ENCODE results near the gene CNTNAP2.
"Not testable (repeated sequence)": the region's sequence is repeated elsewhere in the genome, so short reads cannot be mapped to it uniquely, and the experiment has no call there.

CNTNAP2 gene

GRCh38 chr7:146146831-146147486 is 30.4 kb downstream of the CNTNAP2 start:
- DNase-seq (ENCODE audit: low read depth in 2 of 3, low spot score in 2 of 3): no peak

GRCh38 chr7:146150153-146150552 is 33.6 kb downstream of the CNTNAP2 start:
- DNase-seq (ENCODE audit: low read depth in 2 of 3, low spot score in 2 of 3): no peak

DNA sequence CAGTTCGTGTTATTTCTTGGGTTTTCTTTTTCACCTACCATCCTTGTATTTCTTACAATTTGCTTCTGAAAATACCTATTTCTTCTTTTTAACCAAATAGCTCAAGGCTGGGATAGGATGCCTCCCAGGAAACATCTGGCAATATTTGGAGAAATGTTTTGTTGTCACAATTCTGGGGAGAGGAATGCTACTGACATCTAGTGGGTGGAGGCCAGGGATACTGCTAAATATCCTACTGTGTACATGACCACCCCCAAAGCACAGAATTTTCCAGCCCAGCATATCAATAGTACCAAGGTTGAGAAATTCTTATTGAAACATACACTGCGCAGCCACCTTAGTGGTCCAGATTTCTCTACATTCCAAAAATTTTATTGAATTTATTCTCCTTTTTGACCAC is 55.5 kb downstream of the CNTNAP2 start:
- DNase-seq (ENCODE audit: low read depth in 2 of 3, low spot score in 2 of 3): no peak

DNA sequence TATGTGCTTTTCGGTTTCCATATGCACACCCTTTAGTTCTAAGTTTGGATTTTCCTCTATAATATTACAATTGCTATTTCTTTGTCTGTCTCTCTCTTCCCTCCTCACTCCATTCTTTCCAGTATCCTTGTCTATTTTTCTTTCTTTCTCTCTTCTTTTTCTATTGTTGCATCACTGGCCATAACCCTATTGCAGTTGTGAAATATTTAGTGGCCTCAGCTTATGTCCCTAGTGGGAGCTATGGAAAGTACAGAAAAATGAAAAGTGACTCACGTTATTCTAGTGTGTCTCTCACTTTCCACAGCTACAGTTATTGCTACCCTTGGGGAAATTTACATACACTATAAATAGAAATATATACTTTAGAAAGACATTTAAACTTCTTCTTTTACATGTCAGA is 59.1 kb downstream of the CNTNAP2 start:
- DNase-seq (ENCODE audit: low read depth in 2 of 3, low spot score in 2 of 3): no peak

DNA sequence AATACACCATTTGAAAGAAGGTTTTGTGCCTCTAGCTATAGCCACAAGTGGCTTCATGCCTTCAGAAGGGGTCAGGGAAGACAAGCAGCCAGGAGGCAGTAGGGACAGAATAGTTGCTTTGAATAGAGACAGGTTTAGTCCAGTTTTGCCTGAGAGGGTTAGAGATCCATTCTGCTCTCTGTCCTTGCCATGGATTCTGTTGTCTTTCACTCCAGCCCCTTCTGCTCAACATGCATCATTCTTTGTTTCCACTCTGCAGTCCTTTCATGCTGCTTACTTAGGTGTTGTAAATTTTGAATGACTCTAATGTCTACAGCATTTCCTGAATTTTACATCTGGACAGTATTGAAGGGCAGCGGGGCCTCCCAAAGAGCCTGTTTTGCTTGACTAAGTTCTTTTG is 60.3 kb downstream of the CNTNAP2 start:
- no peak for DNase-seq (ENCODE audit: low read depth in 2 of 3, low spot score in 2 of 3)

- no peak for DNase-seq (ENCODE audit: low read depth in 2 of 3, low spot score in 2 of 3)
Measured at GRCh38 chr7:146177301-146177700, 60.7 kb downstream of the CNTNAP2 start.

DNA sequence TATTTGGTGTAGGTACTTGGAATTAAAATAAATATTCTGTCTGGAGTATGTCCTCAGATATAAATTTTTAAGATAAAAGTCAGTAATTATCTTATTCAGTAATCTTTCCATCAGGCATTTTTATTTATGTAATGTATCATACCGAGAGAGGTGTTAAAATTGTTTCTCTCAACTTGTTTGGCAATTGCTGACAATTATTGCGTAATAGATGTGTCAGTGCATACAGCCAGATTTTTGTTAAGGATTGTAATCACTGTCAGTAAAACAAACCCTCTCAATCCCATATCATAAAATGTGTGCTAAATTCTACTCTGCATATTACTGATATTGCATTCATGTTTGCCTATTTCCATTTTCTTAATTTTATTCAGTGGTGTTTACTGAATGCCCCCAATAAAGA is 69.2 kb downstream of the CNTNAP2 start:
- DNase-seq (ENCODE audit: low read depth in 2 of 3, low spot score in 2 of 3): no peak

GRCh38 chr7:146191428-146191827 is 74.8 kb downstream of the CNTNAP2 start:
- DNase-seq (ENCODE audit: low read depth in 2 of 3, low spot score in 2 of 3): not testable (repeated sequence)

- no peak for DNase-seq (ENCODE audit: low read depth in 2 of 3, low spot score in 2 of 3)
Measured at GRCh38 chr7:146201945-146202344, 85.3 kb downstream of the CNTNAP2 start.

DNA sequence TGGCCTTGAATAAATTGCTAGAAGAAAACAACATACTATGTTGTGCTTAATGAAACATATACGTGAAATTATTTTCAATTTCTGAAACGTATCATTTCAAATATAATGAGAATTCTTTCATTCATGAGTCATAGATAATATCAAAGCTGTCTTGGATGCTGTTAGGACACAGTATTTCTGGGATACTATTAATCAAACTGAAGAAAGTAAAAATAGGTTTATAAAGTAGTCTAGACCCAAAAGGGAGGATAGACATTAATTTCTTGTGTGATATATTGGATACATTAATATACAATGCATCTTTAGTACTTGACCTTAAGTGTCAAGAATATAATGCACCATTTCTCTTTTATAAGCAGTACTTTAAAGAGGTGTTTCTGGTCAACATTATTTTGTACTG is 89.7 kb downstream of the CNTNAP2 start:
- no peak for DNase-seq (ENCODE audit: low read depth in 2 of 3, low spot score in 2 of 3)

DNA sequence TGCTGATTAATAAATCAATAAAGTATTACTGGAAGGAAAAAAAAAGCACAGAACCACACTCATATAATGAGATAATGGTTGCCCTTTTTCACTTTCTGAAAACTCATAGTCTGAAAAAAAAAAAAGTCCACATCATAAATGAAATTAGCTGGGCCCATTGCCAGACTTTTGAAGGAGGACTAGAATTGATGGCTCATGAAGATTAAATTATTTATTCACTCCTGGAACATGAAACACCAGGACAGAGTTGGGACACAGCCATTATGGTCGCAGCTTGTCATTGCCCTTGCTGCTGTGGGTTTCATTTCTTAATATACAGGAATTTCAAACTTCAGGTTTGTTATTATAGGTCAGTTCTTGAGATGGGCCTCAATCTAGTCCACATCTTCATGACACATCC is 91.9 kb downstream of the CNTNAP2 start:
- no peak for DNase-seq (ENCODE audit: low read depth in 2 of 3, low spot score in 2 of 3)

DNA sequence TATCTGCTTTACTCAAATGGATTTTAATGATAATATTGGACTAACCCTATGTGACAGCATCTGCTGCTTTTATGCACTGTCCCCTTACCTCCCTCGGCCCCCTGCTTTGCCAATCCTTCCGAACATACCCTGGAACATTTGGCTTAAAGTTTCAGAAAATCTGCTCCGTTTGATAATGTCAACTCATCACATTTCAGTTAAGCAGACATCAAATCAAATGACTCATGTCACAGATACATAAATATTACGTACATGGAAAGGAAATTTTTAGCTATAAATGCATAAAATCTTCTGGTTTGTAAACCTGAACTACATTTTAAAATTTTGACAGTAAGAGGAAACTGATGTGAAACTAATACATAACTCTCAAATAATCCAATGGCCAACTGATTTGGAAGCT is 98.2 kb downstream of the CNTNAP2 start:
- no peak for DNase-seq (ENCODE audit: low read depth in 2 of 3, low spot score in 2 of 3)

GRCh38 chr7:146216396-146217041 is 99.9 kb downstream of the CNTNAP2 start:
- no peak for DNase-seq (ENCODE audit: low read depth in 2 of 3, low spot score in 2 of 3)

- no peak for DNase-seq (ENCODE audit: low read depth in 2 of 3, low spot score in 2 of 3)
Measured at GRCh38 chr7:146223851-146224250, 107.2 kb downstream of the CNTNAP2 start.

GRCh38 chr7:146232604-146233003 is 116.0 kb downstream of the CNTNAP2 start:
- no peak for DNase-seq (ENCODE audit: low read depth in 2 of 3, low spot score in 2 of 3)

GRCh38 chr7:146235195-146235594 is 118.6 kb downstream of the CNTNAP2 start:
- DNase-seq (ENCODE audit: low read depth in 2 of 3, low spot score in 2 of 3): no peak

DNA sequence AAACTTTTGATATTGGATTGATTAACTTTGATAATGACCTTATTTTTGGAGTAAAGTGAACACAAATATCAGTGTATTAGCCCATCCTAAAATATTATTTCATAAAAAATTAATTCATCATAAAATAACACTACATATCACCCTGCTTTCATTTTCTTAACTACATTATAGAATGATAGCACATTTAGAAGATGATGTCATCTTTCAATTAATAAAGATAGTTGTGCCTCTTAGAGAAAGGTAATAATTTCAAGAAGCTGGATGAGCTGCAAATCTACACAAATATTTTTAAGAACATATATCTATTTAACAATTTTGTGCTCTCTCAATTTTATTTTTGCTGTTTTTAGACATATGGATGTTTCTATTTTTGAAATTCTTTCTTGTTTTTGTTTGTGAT is 126.1 kb downstream of the CNTNAP2 start:
- no peak for DNase-seq (ENCODE audit: low read depth in 2 of 3, low spot score in 2 of 3)

- not testable (repeated sequence) for DNase-seq (ENCODE audit: low read depth in 2 of 3, low spot score in 2 of 3)
Measured at GRCh38 chr7:146247991-146248390, 131.4 kb downstream of the CNTNAP2 start.

DNA sequence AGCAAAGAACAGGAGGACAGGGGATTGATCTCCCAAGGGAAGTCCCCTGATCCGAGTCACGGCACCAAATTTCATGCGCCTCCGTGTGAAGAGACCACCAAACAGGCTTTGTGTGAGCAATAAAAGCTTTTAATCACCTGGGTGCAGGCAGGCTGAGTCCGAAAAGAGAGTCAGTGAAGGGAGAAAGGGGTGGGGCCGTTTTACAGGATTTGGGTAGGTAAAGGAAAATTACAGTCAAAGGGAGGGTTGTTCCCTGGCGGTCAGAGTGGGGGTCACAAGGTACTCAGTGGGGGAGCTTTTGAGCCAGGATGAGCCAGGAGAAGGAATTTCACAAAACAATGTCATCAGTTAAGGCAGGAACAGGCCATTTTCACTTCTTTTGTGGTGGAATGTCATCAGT is 132.1 kb downstream of the CNTNAP2 start:
- DNase-seq (ENCODE audit: low read depth in 2 of 3, low spot score in 2 of 3): not testable (repeated sequence)

DNA sequence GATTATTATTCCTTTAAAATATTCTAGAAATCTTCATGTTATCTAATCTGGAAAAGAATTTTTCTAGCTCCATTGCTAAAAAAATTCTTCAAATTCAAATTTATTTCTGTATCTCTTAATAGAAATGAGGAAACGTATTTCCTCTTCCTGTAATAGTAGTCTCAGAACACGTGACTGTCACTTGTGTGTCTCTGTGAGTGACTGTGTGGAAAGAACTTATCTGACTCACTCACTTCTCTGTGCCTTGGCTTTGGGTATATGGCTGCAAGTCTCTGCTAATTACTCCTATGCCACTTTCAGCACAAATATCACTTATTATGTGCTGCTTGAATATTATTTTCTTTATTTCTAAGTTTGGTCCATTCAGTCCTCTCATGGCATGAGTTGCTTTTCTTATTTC is 132.7 kb downstream of the CNTNAP2 start:
- no peak for DNase-seq (ENCODE audit: low read depth in 2 of 3, low spot score in 2 of 3)

GRCh38 chr7:146255609-146256008 is 139.0 kb downstream of the CNTNAP2 start:
- DNase-seq (ENCODE audit: low read depth in 2 of 3, low spot score in 2 of 3): no peak

GRCh38 chr7:146262527-146262926 is 145.9 kb downstream of the CNTNAP2 start:
- no peak for DNase-seq (ENCODE audit: low read depth in 2 of 3, low spot score in 2 of 3)

- no peak for DNase-seq (ENCODE audit: low read depth in 2 of 3, low spot score in 2 of 3)
Measured at GRCh38 chr7:146276888-146277287, 160.3 kb downstream of the CNTNAP2 start.
